Vagina (tissue), 2 donors: ENCODE results near the gene INS. TPM values are rescaled to one million over a fixed set of nuclear protein-coding genes. Genes with fewer than 3 reads are reported as not detected.

Experiments used
- microRNA counts, 2 donors: library from miRNA; unstranded; fragments of <30 nt; microRNA quantifications; one replicate each; lab custom pipeline; 2016 to 2017
- microRNA-seq: library from miRNA; unstranded; fragments of <30 nt; microRNA quantifications from one replicate; pipeline ENCODE4, GENCODE V29; 2017; ENCODE audit warnings: borderline number of aligned reads, borderline replicate concordance
- small RNA-seq: library from RNA; depleted of rRNA; stranded (forward); fragments of <200 nt; gene quantifications from one replicate; pipeline ENCODE3, GENCODE V24; 2016
- total RNA-seq: library from RNA; depleted of rRNA; stranded (reverse); fragments of >200 nt; gene quantifications from one replicate; pipeline ENCODE4 v1.2.3, GENCODE V29; 2016

Gene INS
- total RNA-seq, 1 donor from 2014 or later = not detected

MicroRNAs within 50 kb of the gene (microRNA counts, 767-probe panel; counts per million panel counts)
- microRNA hsa-miR-483-3p (lab: Ali Mortazavi, UCI) (2,813 to 4,577 counts per million in 2 donors), microRNA hsa-miR-483-5p (lab: Ali Mortazavi, UCI) (238 to 261 counts per million in 2 donors)

Small RNA genes within 50 kb of the gene (microRNA-seq; reads per million reads assigned to microRNA genes)
- gene MIR4686 (not detected), gene MIR483 (9.1 reads per million, percentile 20 among the genes with 10 or more reads in this experiment)

Small RNA genes within 50 kb of the gene (small RNA-seq; reads per million reads assigned to genes)
- gene MIR4686 (not detected), gene MIR483 (0.26 reads per million)

Other genes with a start within 250 kb of the INS start
- 20.4 TPM for gene TNNT3, start 241.5 kb downstream of the INS start, total RNA-seq
- 148 TPM for gene MRPL23, start 213.9 kb downstream of the INS start, total RNA-seq
- 252 TPM for gene H19, start 163.4 kb downstream of the INS start, total RNA-seq
- gene IGF2, start 21.8 kb downstream of the INS start, total RNA-seq = 56.5 TPM
- 21.9 TPM for gene TH, start 10.6 kb upstream of the INS start, total RNA-seq
- gene ASCL2, start 109.4 kb upstream of the INS start, total RNA-seq = 3.7 TPM
- 8.1 TPM for gene C11orf21, start 140.7 kb upstream of the INS start, total RNA-seq
- 3.7 TPM for gene TSPAN32, start 140.8 kb upstream of the INS start, total RNA-seq
- gene CD81, start 216.1 kb upstream of the INS start, total RNA-seq = 526 TPM
- gene TSSC4, start 239.5 kb upstream of the INS start, total RNA-seq = 37.6 TPM